H9 (cell line): ENCODE measurements around the gene MYO10. TPM values are rescaled to one million over a fixed set of nuclear protein-coding genes. Genes with fewer than 3 reads are reported as not detected.

Source experiments
- DNase-seq: peaks from one replicate; pipeline ENCODE4 v3.0.0-alpha.2; 2017
- H2AFZ ChIP-seq: one replicate; pipeline ENCODE4 v1.6.1; 2013; ENCODE audit warnings: mild to moderate bottlenecking, low read length, control low read depth, moderate library complexity
- H2AK5ac ChIP-seq: 2 replicates; pipeline ENCODE4 v1.6.1; 2013; ENCODE audit warnings: low read length, control low read depth, mixed read lengths; ENCODE audit not compliant: insufficient read length
- H2BK120ac ChIP-seq: one replicate; pipeline ENCODE4 v1.6.1; 2013; ENCODE audit warnings: low read depth, mild to moderate bottlenecking, low read length, control low read depth, inconsistent platforms; ENCODE audit not compliant: poor library complexity, severe bottlenecking
- H2BK12ac ChIP-seq: 2 replicates; pipeline ENCODE4 v1.6.1; 2013; ENCODE audit warnings: low read length, control low read depth, mixed read lengths, low read depth; ENCODE audit not compliant: insufficient read length
- H2BK15ac ChIP-seq: 2 replicates; pipeline ENCODE4 v1.6.1; 2013; ENCODE audit warnings: low read depth, low read length, control low read depth
- H2BK20ac ChIP-seq: one replicate; pipeline ENCODE4 v1.6.1; 2013; ENCODE audit warnings: low read depth, mild to moderate bottlenecking, low read length, control low read depth, inconsistent platforms; ENCODE audit not compliant: poor library complexity, severe bottlenecking
- H2BK5ac ChIP-seq: 2 replicates; pipeline ENCODE4 v1.6.1; 2013; ENCODE audit warnings: low read length, control low read depth, mixed read lengths; ENCODE audit not compliant: insufficient read length
- H3K14ac ChIP-seq: 2 replicates; pipeline ENCODE4 v1.6.1; 2013; ENCODE audit warnings: low read length, control low read depth; ENCODE audit not compliant: insufficient read depth
- H3K18ac ChIP-seq: 2 replicates; pipeline ENCODE4 v1.6.1; 2013; ENCODE audit warnings: low read depth, mild to moderate bottlenecking, mixed read lengths, low read length, control low read depth; ENCODE audit not compliant: insufficient read length
- H3K23ac ChIP-seq: 2 replicates; pipeline ENCODE4 v1.6.1; 2013; ENCODE audit warnings: low read length, control low read depth, mixed read lengths, low read depth; ENCODE audit not compliant: insufficient read length
- H3K23me2 ChIP-seq: 2 replicates; pipeline ENCODE4 v1.6.1; 2013; ENCODE audit warnings: low read depth, mild to moderate bottlenecking, mixed read lengths, low read length, control low read depth; ENCODE audit not compliant: insufficient read length, poor library complexity, severe bottlenecking
- H3K27ac ChIP-seq: 2 replicates; pipeline ENCODE4 v1.5.1; 2013; ENCODE audit warnings: low read length, control low read depth, mixed read lengths, low read depth; ENCODE audit not compliant: insufficient read length
- H3K27me3 ChIP-seq: 2 replicates; pipeline ENCODE4 v1.6.1; 2013; ENCODE audit warnings: low read length, control low read depth, inconsistent platforms; ENCODE audit not compliant: insufficient read depth
- H3K4ac ChIP-seq: 2 replicates; pipeline ENCODE4 v1.6.1; 2013; ENCODE audit warnings: low read depth, mild to moderate bottlenecking, control low read depth, inconsistent platforms, low read length, moderate library complexity
- H3K4me1 ChIP-seq: 2 replicates; pipeline ENCODE4 v1.6.1; 2013; ENCODE audit warnings: low read length, control low read depth, inconsistent platforms; ENCODE audit not compliant: insufficient read depth
- H3K4me2 ChIP-seq: 2 replicates; pipeline ENCODE4 v1.6.1; 2013; ENCODE audit warnings: low read length, control low read depth, mixed read lengths; ENCODE audit not compliant: insufficient read length, insufficient read depth
- H3K56ac ChIP-seq: 2 replicates; pipeline ENCODE4 v1.6.1; 2013; ENCODE audit warnings: low read depth, mild to moderate bottlenecking, mixed read lengths, low read length, control low read depth; ENCODE audit not compliant: insufficient read length
- H3K79me1 ChIP-seq: 2 replicates; pipeline ENCODE4 v1.6.1; 2013; ENCODE audit warnings: low read depth, mild to moderate bottlenecking, moderate library complexity, low read length, control low read depth, inconsistent platforms; ENCODE audit not compliant: insufficient read depth, poor library complexity, severe bottlenecking
- H3K79me2 ChIP-seq: 2 replicates; pipeline ENCODE4 v1.6.1; 2013; ENCODE audit warnings: low read length, control low read depth, inconsistent platforms; ENCODE audit not compliant: insufficient read depth
- H3K9ac ChIP-seq: 2 replicates; pipeline ENCODE4 v1.6.1; 2013; ENCODE audit warnings: low read length, control low read depth, mixed read lengths; ENCODE audit not compliant: insufficient read length; ENCODE audit errors: extremely low read depth
- H3K9me3 ChIP-seq: one replicate; pipeline ENCODE4 v1.6.1; 2013; ENCODE audit warnings: low read depth, low read length, inconsistent platforms; ENCODE audit not compliant: control insufficient read depth
- H3T11ph ChIP-seq: one replicate; pipeline ENCODE4 v1.6.1; 2013; ENCODE audit warnings: mild to moderate bottlenecking, low read length, control low read depth, inconsistent platforms
- H4K20me1 ChIP-seq: one replicate; pipeline ENCODE4 v1.6.1; 2013; ENCODE audit not compliant: control insufficient read depth, insufficient read length, insufficient read depth
- H4K5ac ChIP-seq: 2 replicates; pipeline ENCODE4 v1.6.1; 2013; ENCODE audit warnings: low read depth, mild to moderate bottlenecking, mixed read lengths, low read length, control low read depth; ENCODE audit not compliant: insufficient read length
- H4K8ac ChIP-seq: replicated peaks from 2 replicates; pipeline ENCODE4 v1.6.1; 2013; ENCODE audit warnings: low read length, control low read depth, mixed read lengths, low read depth; ENCODE audit not compliant: insufficient read length
- H4K91ac ChIP-seq: 2 replicates; pipeline ENCODE4 v1.6.1; 2013; ENCODE audit warnings: low read depth, mild to moderate bottlenecking, moderate library complexity, mixed read lengths, low read length, control low read depth; ENCODE audit not compliant: insufficient read length
- H3K27ac Mint-ChIP-seq, 3 experiments: 2 replicates in 2 of 3; 3 replicates in 1 of 3; pipeline ENCODE4 v1.8.0; 2020 to 2021; ENCODE audit warnings: mixed read lengths in 3 of 3, mild to moderate bottlenecking in 1 of 3, moderate library complexity in 1 of 3
- H3K27me3 Mint-ChIP-seq: 2 replicates; pipeline ENCODE4 v1.8.0; 2021; ENCODE audit warnings: low read depth, mild to moderate bottlenecking, moderate library complexity, mixed read lengths
- H3K36me3 Mint-ChIP-seq, 3 experiments: 2 replicates in 2 of 3; 3 replicates in 1 of 3; pipeline ENCODE4 v1.8.0; 2020 to 2021; ENCODE audit warnings: low read depth in 3 of 3, mixed read lengths in 3 of 3; ENCODE audit not compliant: insufficient read depth in 1 of 3
- H3K4me1 Mint-ChIP-seq, 2 experiments: 2 replicates each; pipeline ENCODE4 v1.8.0; 2020; ENCODE audit warnings: mixed read lengths in 2 of 2
- H3K4me3 Mint-ChIP-seq, 2 experiments: 2 replicates in 1 of 2; 3 replicates in 1 of 2; pipeline ENCODE4 v1.8.0; 2020 to 2021; ENCODE audit warnings: mild to moderate bottlenecking in 2 of 2, mixed read lengths in 2 of 2, moderate library complexity in 1 of 2
- H3K9me3 Mint-ChIP-seq, 2 experiments: 2 replicates in 1 of 2; 3 replicates in 1 of 2; pipeline ENCODE4 v1.8.0; 2020; ENCODE audit warnings: mild to moderate bottlenecking in 2 of 2, mixed read lengths in 2 of 2, moderate library complexity in 1 of 2
- WGBS: extraction: QIAGEN DNeasy Blood & Tissue Kit; methylation state at CpG from one replicate; pipeline ENCODE4 v1.1.7; 2013; ENCODE audit warnings: missing lambda C conversion rate, low lambda C conversion rate, mixed read lengths; ENCODE audit not compliant: insufficient read length; ENCODE audit errors: extremely low coverage; 5-methylcytosine and 5-hydroxymethylcytosine counted together
- total RNA-seq: library from RNA; stranded (reverse); gene quantifications from 2 replicates; pipeline ENCODE4 v1.2.1, GENCODE V29; 2021
- TF ChIP-seq, protein P1 (sequence below): fragments of 200-600 bp; sonication (generic); conservative IDR thresholded peaks from 3 replicates; pipeline ENCODE4 v1.8.0; 2021; ENCODE audit warnings: antibody characterized with exemption, mild to moderate bottlenecking

MYO10 gene
- total RNA-seq, 1 experiment from 2014 or later, result 127 TPM

DNA sequence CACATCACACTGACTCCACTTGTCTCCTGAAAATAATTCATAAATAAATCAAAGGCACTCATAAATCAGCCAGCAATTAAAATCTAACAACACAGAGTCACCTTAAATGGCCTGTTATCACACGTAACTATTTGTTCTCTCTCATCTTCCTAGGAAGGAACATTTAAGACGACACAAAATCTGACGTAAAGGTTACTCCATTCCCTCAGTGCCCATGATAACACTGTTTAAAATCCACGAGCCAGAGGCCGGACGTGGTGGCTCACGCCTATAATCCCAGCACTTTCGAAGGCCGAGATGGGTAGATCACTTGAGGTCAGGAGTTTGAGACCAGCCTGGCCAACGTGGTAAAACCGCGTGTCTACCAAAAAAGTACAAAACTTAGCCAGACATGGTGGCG lies 56.4 kb downstream of the MYO10 start:
- no CpG with 5 or more reads among the region's 13 CpGs for WGBS

More for the DNA sequence above, 56.4 kb downstream of the MYO10 start:
- H3K4me1 Mint-ChIP-seq, result peaks cover 21 to 30% of the 10 kb centered on the region in 2 experiments
- Histone ChIP-seq H2BK15ac (no peak overlapping the region), H3K23ac (no peak overlapping the region), H3K18ac (no peak overlapping the region), H3K4me2 (no peak overlapping the region), H3K27ac (no peak overlapping the region), H2AFZ (no peak overlapping the region), H3K9me3 (no peaks in the 10 kb centered on the region), H2BK120ac (no peak overlapping the region), H4K5ac (no peak overlapping the region), H2BK12ac (no peak overlapping the region), H2BK5ac (no peak overlapping the region), H3K79me2 (peaks cover 5% of the 10 kb centered on the region), H3K14ac (no peak overlapping the region), H4K8ac (no peak overlapping the region), H3K27me3 (no peaks in the 10 kb centered on the region), H2BK20ac (no peak overlapping the region), H3K4me1 (no peaks in the 10 kb centered on the region; the same call in none of the 2 replicates), H3K9ac (no peak overlapping the region), H3K79me1 (peaks cover 2% of the 10 kb centered on the region), H3K56ac (no peak overlapping the region), H4K20me1 (no peaks in the 10 kb centered on the region), H3T11ph (no peak overlapping the region), H3K23me2 (no peaks in the 10 kb centered on the region), H2AK5ac (no peak overlapping the region), H3K4ac (no peak overlapping the region), H4K91ac (no peak overlapping the region)
- peak overlapping the region in 2 of 3 experiments; percentile 44 to 55; a peak in 3 of 7 replicates for H3K27ac Mint-ChIP-seq
- peaks cover 18 to 25% (median 19%) of the 10 kb centered on the region in 3 experiments for H3K36me3 Mint-ChIP-seq
- TF ChIP-seq, protein P1, sequence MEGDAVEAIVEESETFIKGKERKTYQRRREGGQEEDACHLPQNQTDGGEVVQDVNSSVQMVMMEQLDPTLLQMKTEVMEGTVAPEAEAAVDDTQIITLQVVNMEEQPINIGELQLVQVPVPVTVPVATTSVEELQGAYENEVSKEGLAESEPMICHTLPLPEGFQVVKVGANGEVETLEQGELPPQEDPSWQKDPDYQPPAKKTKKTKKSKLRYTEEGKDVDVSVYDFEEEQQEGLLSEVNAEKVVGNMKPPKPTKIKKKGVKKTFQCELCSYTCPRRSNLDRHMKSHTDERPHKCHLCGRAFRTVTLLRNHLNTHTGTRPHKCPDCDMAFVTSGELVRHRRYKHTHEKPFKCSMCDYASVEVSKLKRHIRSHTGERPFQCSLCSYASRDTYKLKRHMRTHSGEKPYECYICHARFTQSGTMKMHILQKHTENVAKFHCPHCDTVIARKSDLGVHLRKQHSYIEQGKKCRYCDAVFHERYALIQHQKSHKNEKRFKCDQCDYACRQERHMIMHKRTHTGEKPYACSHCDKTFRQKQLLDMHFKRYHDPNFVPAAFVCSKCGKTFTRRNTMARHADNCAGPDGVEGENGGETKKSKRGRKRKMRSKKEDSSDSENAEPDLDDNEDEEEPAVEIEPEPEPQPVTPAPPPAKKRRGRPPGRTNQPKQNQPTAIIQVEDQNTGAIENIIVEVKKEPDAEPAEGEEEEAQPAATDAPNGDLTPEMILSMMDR, result no peak
- H3K4me3 Mint-ChIP-seq, result no peak overlapping the region
- H3K9me3 Mint-ChIP-seq, result peaks cover 6 to 10% of the 10 kb centered on the region in 2 experiments
- no peak for DNase-seq
- H3K27me3 Mint-ChIP-seq, result no peaks in the 10 kb centered on the region
